Measurements from ENCODE around the gene KLF6.
A peak's percentile ranks its signal among the peaks of the same experiment; 100 is the strongest.

KLF6 gene

DNA sequence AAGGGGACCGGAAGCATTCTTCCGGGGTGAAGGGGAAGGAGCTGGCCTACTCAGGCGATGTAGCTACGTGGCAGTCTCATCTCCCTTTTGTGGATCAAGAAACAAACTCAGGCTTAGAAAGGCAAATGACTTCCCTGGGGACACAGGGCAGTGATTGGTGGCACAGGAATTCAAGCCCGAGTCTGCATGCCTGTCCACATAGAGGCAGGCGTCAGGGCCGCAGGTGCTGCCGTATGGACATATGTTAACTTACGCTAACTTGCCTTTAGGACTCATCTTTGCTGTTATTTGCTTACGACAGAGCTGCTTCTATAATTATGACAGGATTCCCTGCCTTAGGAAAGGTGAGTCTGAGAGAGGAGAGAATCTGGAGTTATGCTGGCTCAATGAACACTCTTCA is 42.3 kb upstream of the KLF6 start:
- no peaks in the 10 kb centered on the region for H3K27me3 ChIP-seq (ENCODE audit: control insufficient read depth in 2 of 2, insufficient read depth in 2 of 2, low read length in 2 of 2)
- no peak overlapping the region for H3K9ac ChIP-seq (ENCODE audit: low read depth in 1 of 2, low read length in 2 of 2)
- no peak overlapping the region for H3K4me3 ChIP-seq (ENCODE audit: low read length in 2 of 2)
- H3K4me1 ChIP-seq (ENCODE audit: control insufficient read depth in 2 of 2, insufficient read depth in 2 of 2, low read length in 2 of 2), result peaks cover 20 to 25% of the 10 kb centered on the region in 2 donors
- H3K36me3 ChIP-seq (ENCODE audit: control insufficient read depth in 2 of 2, insufficient read depth in 2 of 2, low read length in 2 of 2), result no peaks in the 10 kb centered on the region
- H3K9me3 ChIP-seq (ENCODE audit: control insufficient read depth in 2 of 2, low read length in 2 of 2), result no peaks in the 10 kb centered on the region
- no peak overlapping the region for H3K27ac ChIP-seq (ENCODE audit: low read depth in 2 of 2, low read length in 2 of 2)

GRCh38 chr10:3825862-3826351 is 40.9 kb upstream of the KLF6 start:
- H3K27me3 ChIP-seq (ENCODE audit: control insufficient read depth in 2 of 2, insufficient read depth in 2 of 2, low read length in 2 of 2), result no peaks in the 10 kb centered on the region
- peak overlapping the region; percentile 29 to 51 for H3K9ac ChIP-seq (ENCODE audit: low read depth in 1 of 2, low read length in 2 of 2)
- H3K4me3 ChIP-seq (ENCODE audit: low read length in 2 of 2), result no peak overlapping the region
- peak overlapping the region; percentile 82 to 83 for H3K27ac ChIP-seq (ENCODE audit: low read depth in 2 of 2, low read length in 2 of 2)
- H3K4me1 ChIP-seq (ENCODE audit: control insufficient read depth in 2 of 2, insufficient read depth in 2 of 2, low read length in 2 of 2), result peaks cover 20 to 25% of the 10 kb centered on the region in 2 donors
- H3K9me3 ChIP-seq (ENCODE audit: control insufficient read depth in 2 of 2, low read length in 2 of 2), result no peaks in the 10 kb centered on the region
- H3K36me3 ChIP-seq (ENCODE audit: control insufficient read depth in 2 of 2, insufficient read depth in 2 of 2, low read length in 2 of 2), result no peaks in the 10 kb centered on the region

DNA sequence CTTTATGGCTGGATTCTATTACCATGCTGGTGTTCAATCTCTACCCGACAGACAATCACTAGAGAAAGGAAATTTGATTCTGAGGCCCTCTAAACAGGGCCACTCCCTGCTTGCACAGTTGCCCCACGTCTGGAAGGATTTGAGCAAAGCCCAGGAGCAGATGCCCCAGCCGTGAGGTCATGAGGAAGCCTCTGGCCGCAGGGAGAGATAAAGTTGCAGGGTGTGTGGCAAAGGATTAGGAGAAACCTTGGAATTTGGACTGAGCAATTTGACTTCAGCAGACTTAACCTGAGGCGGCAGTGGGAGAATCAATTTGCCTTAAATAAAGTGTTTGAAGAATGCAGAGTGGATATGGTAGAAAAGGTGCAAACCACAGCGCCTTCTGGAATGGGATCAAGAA is 40.2 kb upstream of the KLF6 start:
- Histone ChIP-seq H3K4me3 (ENCODE audit: low read length in 2 of 2) (no peak overlapping the region), H3K4me1 (ENCODE audit: control insufficient read depth in 2 of 2, insufficient read depth in 2 of 2, low read length in 2 of 2) (peaks cover 20 to 25% of the 10 kb centered on the region in 2 donors), H3K9me3 (ENCODE audit: control insufficient read depth in 2 of 2, low read length in 2 of 2) (no peaks in the 10 kb centered on the region), H3K36me3 (ENCODE audit: control insufficient read depth in 2 of 2, insufficient read depth in 2 of 2, low read length in 2 of 2) (no peaks in the 10 kb centered on the region), H3K27me3 (ENCODE audit: control insufficient read depth in 2 of 2, insufficient read depth in 2 of 2, low read length in 2 of 2) (no peaks in the 10 kb centered on the region), H3K27ac (ENCODE audit: low read depth in 2 of 2, low read length in 2 of 2) (peak overlapping the region; percentile 82 to 83), H3K9ac (ENCODE audit: low read depth in 1 of 2, low read length in 2 of 2) (peak overlapping the region; percentile 29 to 51)

DNA sequence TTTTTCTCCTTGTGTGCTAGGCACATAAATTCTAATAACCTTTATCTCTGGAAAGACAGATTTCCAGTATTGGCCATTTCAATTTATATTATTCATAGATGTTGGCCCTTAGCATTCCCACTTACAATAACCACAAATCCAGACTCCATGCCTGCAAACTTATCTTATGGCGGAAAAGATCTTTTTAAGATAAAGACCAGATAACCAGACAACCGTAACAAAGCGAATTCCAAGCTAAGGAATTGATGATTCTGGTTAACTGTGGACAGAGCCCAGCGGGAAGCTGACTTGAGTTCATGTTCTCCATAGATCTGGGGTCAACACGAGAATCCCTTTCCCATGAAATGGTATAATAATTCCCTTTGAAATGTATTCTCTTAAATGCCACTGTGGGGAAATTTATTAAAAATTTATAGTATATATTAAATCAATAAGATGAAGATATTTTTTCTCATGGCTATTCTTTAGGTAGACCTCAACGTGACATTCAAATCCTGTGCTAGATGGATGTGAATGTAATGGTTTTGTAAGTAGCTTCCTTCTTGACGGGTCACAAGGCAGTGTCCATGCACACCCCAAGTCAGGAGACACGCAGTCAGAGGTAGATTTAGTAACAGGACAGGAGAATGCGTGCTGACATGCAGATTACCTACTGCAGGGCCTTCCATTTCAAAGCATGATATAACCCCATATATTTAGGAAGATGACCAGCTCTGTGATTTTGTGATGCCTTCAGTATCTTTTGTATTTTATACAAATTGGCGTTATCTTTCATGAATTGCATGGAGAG is 37.7 kb upstream of the KLF6 start:
- no peaks in the 10 kb centered on the region for H3K27me3 ChIP-seq (ENCODE audit: control insufficient read depth in 2 of 2, insufficient read depth in 2 of 2, low read length in 2 of 2)
- no peak overlapping the region for H3K9ac ChIP-seq (ENCODE audit: low read depth in 1 of 2, low read length in 2 of 2)
- H3K4me3 ChIP-seq (ENCODE audit: low read length in 2 of 2), result no peak overlapping the region
- no peaks in the 10 kb centered on the region for H3K9me3 ChIP-seq (ENCODE audit: control insufficient read depth in 2 of 2, low read length in 2 of 2)
- H3K27ac ChIP-seq (ENCODE audit: low read depth in 2 of 2, low read length in 2 of 2), result no peak overlapping the region
- peaks cover 10 to 12% of the 10 kb centered on the region in 2 donors for H3K4me1 ChIP-seq (ENCODE audit: control insufficient read depth in 2 of 2, insufficient read depth in 2 of 2, low read length in 2 of 2)
- H3K36me3 ChIP-seq (ENCODE audit: control insufficient read depth in 2 of 2, insufficient read depth in 2 of 2, low read length in 2 of 2), result no peaks in the 10 kb centered on the region

- Histone ChIP-seq H3K27ac (ENCODE audit: low read depth in 2 of 2, low read length in 2 of 2) (no peak overlapping the region), H3K4me1 (ENCODE audit: control insufficient read depth in 2 of 2, insufficient read depth in 2 of 2, low read length in 2 of 2) (no peaks in the 10 kb centered on the region), H3K9ac (ENCODE audit: low read depth in 1 of 2, low read length in 2 of 2) (no peak overlapping the region), H3K9me3 (ENCODE audit: control insufficient read depth in 2 of 2, low read length in 2 of 2) (no peaks in the 10 kb centered on the region), H3K4me3 (ENCODE audit: low read length in 2 of 2) (no peak overlapping the region), H3K27me3 (ENCODE audit: control insufficient read depth in 2 of 2, insufficient read depth in 2 of 2, low read length in 2 of 2) (no peaks in the 10 kb centered on the region), H3K36me3 (ENCODE audit: control insufficient read depth in 2 of 2, insufficient read depth in 2 of 2, low read length in 2 of 2) (no peaks in the 10 kb centered on the region)
Observed at GRCh38 chr10:3820255-3820654, 35.2 kb upstream of the KLF6 start.

- Histone ChIP-seq H3K36me3 (ENCODE audit: control insufficient read depth in 2 of 2, insufficient read depth in 2 of 2, low read length in 2 of 2) (no peaks in the 10 kb centered on the region), H3K4me3 (ENCODE audit: low read length in 2 of 2) (no peak overlapping the region), H3K27me3 (ENCODE audit: control insufficient read depth in 2 of 2, insufficient read depth in 2 of 2, low read length in 2 of 2) (no peaks in the 10 kb centered on the region), H3K4me1 (ENCODE audit: control insufficient read depth in 2 of 2, insufficient read depth in 2 of 2, low read length in 2 of 2) (peaks cover 1 to 2% of the 10 kb centered on the region in 2 donors), H3K9ac (ENCODE audit: low read depth in 1 of 2, low read length in 2 of 2) (no peak overlapping the region), H3K9me3 (ENCODE audit: control insufficient read depth in 2 of 2, low read length in 2 of 2) (no peaks in the 10 kb centered on the region), H3K27ac (ENCODE audit: low read depth in 2 of 2, low read length in 2 of 2) (no peak overlapping the region)
Observed at GRCh38 chr10:3816995-3817394, 32.0 kb upstream of the KLF6 start.

DNA sequence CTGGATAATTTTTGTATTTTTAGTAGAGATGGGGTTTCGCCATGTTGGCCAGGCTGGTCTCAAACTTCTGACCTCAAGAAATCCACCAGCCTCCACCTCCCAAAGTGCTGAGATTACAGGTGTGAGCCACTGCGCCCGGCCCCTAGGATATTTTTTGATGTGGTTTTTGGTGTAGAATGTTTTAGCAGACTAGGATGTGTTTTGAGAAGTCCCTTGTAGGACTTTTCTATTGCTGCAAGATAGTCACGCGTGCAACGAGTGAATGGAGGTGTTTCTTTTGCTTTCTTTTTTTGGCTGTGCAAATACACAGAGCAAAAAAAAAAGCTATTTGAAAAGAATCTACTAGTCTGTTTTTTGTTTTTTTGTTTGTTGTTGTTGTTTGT is 29.8 kb upstream of the KLF6 start:
- Histone ChIP-seq H3K36me3 (ENCODE audit: control insufficient read depth in 2 of 2, insufficient read depth in 2 of 2, low read length in 2 of 2) (no peaks in the 10 kb centered on the region), H3K27ac (ENCODE audit: low read depth in 2 of 2, low read length in 2 of 2) (no peak overlapping the region), H3K9me3 (ENCODE audit: control insufficient read depth in 2 of 2, low read length in 2 of 2) (no peaks in the 10 kb centered on the region), H3K9ac (ENCODE audit: low read depth in 1 of 2, low read length in 2 of 2) (no peak overlapping the region), H3K27me3 (ENCODE audit: control insufficient read depth in 2 of 2, insufficient read depth in 2 of 2, low read length in 2 of 2) (no peaks in the 10 kb centered on the region), H3K4me3 (ENCODE audit: low read length in 2 of 2) (no peak overlapping the region), H3K4me1 (ENCODE audit: control insufficient read depth in 2 of 2, insufficient read depth in 2 of 2, low read length in 2 of 2) (peaks cover 17 to 22% of the 10 kb centered on the region in 2 donors)

DNA sequence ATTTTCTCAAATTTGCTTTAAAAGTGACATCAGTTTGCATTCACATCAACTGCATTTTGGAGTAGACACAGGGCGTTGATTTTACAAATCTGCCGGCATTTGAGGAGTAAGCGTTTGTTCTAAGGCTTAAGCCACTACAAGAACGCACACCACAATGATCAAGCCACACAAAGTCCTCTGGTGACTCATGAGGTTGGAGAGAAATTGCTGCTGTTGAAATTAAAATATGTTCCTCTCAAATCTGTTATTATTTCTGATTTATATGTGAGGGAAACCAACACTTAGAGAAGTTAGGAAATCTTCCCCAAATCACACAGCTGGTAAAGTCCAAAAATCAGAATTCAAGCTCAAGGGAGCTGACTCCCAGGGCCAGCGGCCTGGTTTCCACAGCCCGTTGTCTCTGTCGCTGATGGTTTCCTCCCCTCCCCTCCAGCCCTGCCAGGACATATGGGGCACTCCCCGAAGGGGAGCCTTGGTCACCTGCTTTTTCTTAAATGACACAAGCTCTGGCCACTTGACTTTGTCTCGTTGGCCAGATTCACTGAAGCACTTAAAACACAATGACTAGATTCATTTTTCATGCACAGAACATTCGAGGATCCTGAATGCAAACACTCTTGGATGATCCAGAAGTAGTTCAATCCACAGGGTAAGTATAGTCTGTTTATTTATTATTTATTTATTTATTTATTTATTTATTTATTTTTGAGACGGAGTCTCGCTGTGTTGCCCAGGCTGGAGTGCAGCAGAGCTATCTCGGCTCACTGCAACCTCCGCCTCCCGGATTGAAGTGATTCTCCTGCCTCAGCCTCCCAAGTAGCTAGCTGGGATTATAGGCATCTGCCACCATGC is 29.2 kb upstream of the KLF6 start:
- H3K4me1 ChIP-seq (ENCODE audit: control insufficient read depth in 2 of 2, insufficient read depth in 2 of 2, low read length in 2 of 2), result peaks cover 20 to 28% of the 10 kb centered on the region in 2 donors
- H3K9ac ChIP-seq (ENCODE audit: low read depth in 1 of 2, low read length in 2 of 2), result no peak overlapping the region
- no peak overlapping the region for H3K4me3 ChIP-seq (ENCODE audit: low read length in 2 of 2)
- no peaks in the 10 kb centered on the region for H3K9me3 ChIP-seq (ENCODE audit: control insufficient read depth in 2 of 2, low read length in 2 of 2)
- H3K27me3 ChIP-seq (ENCODE audit: control insufficient read depth in 2 of 2, insufficient read depth in 2 of 2, low read length in 2 of 2), result no peaks in the 10 kb centered on the region
- H3K36me3 ChIP-seq (ENCODE audit: control insufficient read depth in 2 of 2, insufficient read depth in 2 of 2, low read length in 2 of 2), result no peaks in the 10 kb centered on the region
- no peak overlapping the region for H3K27ac ChIP-seq (ENCODE audit: low read depth in 2 of 2, low read length in 2 of 2)

DNA sequence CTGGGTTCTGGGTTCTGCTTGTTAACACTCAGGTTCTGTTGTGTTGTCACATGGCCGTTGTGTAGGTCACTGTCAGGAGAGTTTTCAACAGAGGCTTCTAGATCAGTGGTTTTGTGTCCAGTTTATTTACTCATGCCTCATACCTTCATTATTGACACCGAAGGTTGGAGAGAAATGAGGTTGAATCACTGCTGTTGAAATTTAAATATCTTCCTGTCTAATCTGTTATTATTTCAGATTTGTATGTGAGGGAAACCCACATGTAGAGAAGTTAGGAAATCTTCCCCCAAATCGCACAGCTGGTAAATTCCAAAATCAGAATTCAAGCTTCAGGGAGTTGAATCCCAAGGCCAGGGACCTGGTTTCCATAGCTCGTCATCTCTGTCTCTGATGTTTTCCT is 28.3 kb upstream of the KLF6 start:
- H3K4me1 ChIP-seq (ENCODE audit: control insufficient read depth in 2 of 2, insufficient read depth in 2 of 2, low read length in 2 of 2), result peaks cover 30 to 37% of the 10 kb centered on the region in 2 donors

DNA sequence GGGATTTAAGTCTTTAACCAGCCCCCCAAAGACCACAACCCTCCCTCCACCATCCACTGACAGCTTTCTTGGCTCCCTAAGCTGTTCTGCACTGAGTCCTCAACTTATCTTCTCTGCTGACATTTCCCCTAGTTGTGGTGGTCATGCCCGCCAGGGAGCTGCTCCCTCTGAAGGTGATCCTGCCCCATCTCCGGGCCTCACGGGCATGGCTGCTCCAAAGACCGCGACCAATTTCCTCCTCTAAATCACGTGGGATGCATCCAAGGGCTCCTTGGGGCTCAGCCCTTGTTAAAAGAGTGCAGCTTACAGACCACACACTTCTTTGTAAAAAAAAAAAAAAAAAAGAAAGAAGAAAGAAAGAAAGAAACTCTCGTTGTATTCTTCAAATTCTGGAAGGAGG is 27.1 kb upstream of the KLF6 start:
- H3K9me3 ChIP-seq (ENCODE audit: control insufficient read depth in 2 of 2, low read length in 2 of 2), result no peaks in the 10 kb centered on the region
- H3K36me3 ChIP-seq (ENCODE audit: control insufficient read depth in 2 of 2, insufficient read depth in 2 of 2, low read length in 2 of 2), result no peaks in the 10 kb centered on the region
- peak overlapping the region; percentile 94 for H3K27ac ChIP-seq (ENCODE audit: low read depth in 2 of 2, low read length in 2 of 2)
- H3K9ac ChIP-seq (ENCODE audit: low read depth in 1 of 2, low read length in 2 of 2), result peak overlapping the region; percentile 48 to 73
- peaks cover 41 to 49% of the 10 kb centered on the region in 2 donors for H3K4me1 ChIP-seq (ENCODE audit: control insufficient read depth in 2 of 2, insufficient read depth in 2 of 2, low read length in 2 of 2)
- no peaks in the 10 kb centered on the region for H3K27me3 ChIP-seq (ENCODE audit: control insufficient read depth in 2 of 2, insufficient read depth in 2 of 2, low read length in 2 of 2)
- peak overlapping the region in 1 of 2 donors; percentile 57 for H3K4me3 ChIP-seq (ENCODE audit: low read length in 2 of 2)

More for the DNA sequence above, 28.3 kb upstream of the KLF6 start:
- Histone ChIP-seq H3K9ac (ENCODE audit: low read depth in 1 of 2, low read length in 2 of 2) (no peak overlapping the region), H3K36me3 (ENCODE audit: control insufficient read depth in 2 of 2, insufficient read depth in 2 of 2, low read length in 2 of 2) (no peaks in the 10 kb centered on the region), H3K4me3 (ENCODE audit: low read length in 2 of 2) (no peak overlapping the region), H3K27me3 (ENCODE audit: control insufficient read depth in 2 of 2, insufficient read depth in 2 of 2, low read length in 2 of 2) (no peaks in the 10 kb centered on the region), H3K27ac (ENCODE audit: low read depth in 2 of 2, low read length in 2 of 2) (no peak overlapping the region), H3K9me3 (ENCODE audit: control insufficient read depth in 2 of 2, low read length in 2 of 2) (no peaks in the 10 kb centered on the region)
